HUES64 (cell line): ENCODE data around the gene CAMK2B.

Experiments
- H3K27ac ChIP-seq: 2 replicates; pipeline ENCODE4 v1.7.0; 2013; ENCODE audit warnings: low read depth, low read length, inconsistent platforms
- H3K27me3 ChIP-seq: 2 replicates; pipeline ENCODE4 v1.6.1; 2013; ENCODE audit warnings: mild to moderate bottlenecking, low read length; ENCODE audit not compliant: insufficient read depth
- H3K36me3 ChIP-seq: 2 replicates; pipeline ENCODE4 v1.6.1; 2013; ENCODE audit warnings: mild to moderate bottlenecking, low read length; ENCODE audit not compliant: insufficient read depth
- H3K4me1 ChIP-seq: 2 replicates; pipeline ENCODE4 v1.6.1; 2013; ENCODE audit warnings: mild to moderate bottlenecking, low read length, moderate library complexity; ENCODE audit not compliant: insufficient read depth
- H3K4me3 ChIP-seq: 2 replicates; pipeline ENCODE4 v1.5.1; 2013; ENCODE audit warnings: mild to moderate bottlenecking, low read length, moderate library complexity
- H3K9ac ChIP-seq: 2 replicates; pipeline ENCODE4 v1.6.1; 2013; ENCODE audit warnings: mild to moderate bottlenecking, low read depth, low read length
- H3K9me3 ChIP-seq: 2 replicates; pipeline ENCODE4 v1.6.1; 2013; ENCODE audit warnings: low read depth, low read length; ENCODE audit not compliant: insufficient read depth
- WGBS: fragments of 150-250, 120-280 bp; methylation state at CpG from one replicate; pipeline ENCODE4 v1.1.7; 2013; ENCODE audit warnings: missing lambda C conversion rate; 5-methylcytosine and 5-hydroxymethylcytosine counted together

The CAMK2B gene

DNA sequence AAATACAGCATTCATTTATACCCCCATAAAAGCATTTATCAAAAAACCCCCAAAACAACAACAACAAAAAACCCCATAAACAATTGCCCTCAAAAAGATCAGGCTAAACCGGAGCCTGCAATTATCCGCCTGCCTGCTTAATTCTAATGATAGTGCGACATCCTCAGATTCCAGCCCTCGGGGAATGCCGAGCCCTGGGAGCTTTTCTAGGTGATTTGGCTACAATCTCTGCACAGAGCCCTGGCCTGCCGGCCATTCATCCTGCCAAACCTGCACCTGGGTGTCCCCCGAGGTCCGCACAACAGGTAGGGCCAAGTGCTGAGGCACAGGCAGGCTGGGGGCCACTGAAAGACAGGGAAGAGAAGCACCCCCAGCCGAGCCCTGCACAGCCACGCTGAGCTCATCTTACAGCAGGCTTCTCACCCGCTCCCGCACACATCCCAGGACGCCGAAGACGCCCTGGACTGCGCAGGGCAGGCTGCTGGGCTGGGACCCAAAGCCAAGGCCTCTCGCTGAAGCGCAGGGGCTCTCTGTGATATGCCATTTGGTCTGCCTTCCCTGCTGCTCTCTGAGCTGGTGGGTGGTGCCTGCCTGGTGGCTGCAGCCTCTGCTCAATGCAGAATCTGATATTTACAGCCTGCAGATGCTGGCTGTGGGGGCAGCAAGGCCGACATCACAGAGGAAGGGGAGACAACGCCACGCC, 57.5 kb downstream of the CAMK2B start:
- H3K9me3 ChIP-seq: no peaks in the 10 kb centered on the region
- no peak overlapping the region for H3K9ac ChIP-seq
- H3K27me3 ChIP-seq: no peaks in the 10 kb centered on the region
- 87% methylated on average over 21 of the region's 21 CpGs for WGBS
- no peak overlapping the region for H3K4me3 ChIP-seq
- no peak overlapping the region for H3K27ac ChIP-seq
- H3K36me3 ChIP-seq: no peaks in the 10 kb centered on the region
- no peaks in the 10 kb centered on the region for H3K4me1 ChIP-seq

DNA sequence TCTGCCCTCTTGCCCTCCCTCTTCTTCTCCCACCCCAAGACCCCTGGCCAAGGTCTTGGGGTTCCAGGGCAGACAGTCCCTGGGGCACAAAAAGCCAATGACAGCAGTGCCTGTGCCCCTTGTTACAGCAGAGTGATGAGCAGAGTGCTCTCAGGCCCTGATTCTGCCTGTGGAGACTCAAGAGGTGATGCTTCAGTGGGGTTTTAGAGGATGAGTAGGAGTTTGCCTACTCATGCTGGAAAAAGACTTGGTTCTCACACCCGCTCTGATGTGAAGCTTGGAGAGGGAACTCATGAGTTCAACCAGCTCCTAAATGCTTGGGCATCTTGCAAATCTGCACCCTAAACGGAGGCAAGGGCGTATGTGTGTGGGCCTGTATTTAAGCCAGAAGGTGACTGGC, 58.2 kb downstream of the CAMK2B start:
- H3K9me3 ChIP-seq: no peaks in the 10 kb centered on the region
- WGBS: 92% methylated on average over 3 of the region's 3 CpGs
- H3K36me3 ChIP-seq: no peaks in the 10 kb centered on the region
- no peak overlapping the region for H3K9ac ChIP-seq
- H3K27me3 ChIP-seq: no peaks in the 10 kb centered on the region
- no peak overlapping the region for H3K27ac ChIP-seq
- no peak overlapping the region for H3K4me3 ChIP-seq
- H3K4me1 ChIP-seq: no peaks in the 10 kb centered on the region

DNA sequence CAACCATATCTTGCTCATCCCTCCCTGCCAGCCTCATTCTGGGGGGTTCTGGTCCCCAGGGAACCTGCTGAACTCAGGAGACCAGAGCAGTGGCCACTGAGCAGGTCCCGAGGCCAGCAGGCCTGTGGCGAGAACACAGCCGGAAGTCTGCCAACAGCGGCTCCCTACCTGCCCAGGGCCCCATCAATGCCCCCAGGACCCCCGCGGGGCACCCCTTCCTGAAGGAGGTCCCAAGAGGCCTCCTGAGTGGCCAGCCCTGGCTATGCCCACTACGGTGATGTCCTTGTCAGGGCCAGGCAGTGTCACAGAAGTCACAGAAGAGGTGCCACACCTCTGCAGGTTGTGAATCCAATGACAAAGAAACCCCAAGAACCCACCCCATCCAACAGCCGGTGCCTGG, 58.9 kb downstream of the CAMK2B start:
- no peak overlapping the region for H3K9ac ChIP-seq
- WGBS: 92% methylated on average over 8 of the region's 8 CpGs
- H3K4me1 ChIP-seq: no peaks in the 10 kb centered on the region
- no peak overlapping the region for H3K27ac ChIP-seq
- H3K4me3 ChIP-seq: no peak overlapping the region
- H3K27me3 ChIP-seq: no peaks in the 10 kb centered on the region
- H3K9me3 ChIP-seq: no peaks in the 10 kb centered on the region
- no peaks in the 10 kb centered on the region for H3K36me3 ChIP-seq

DNA sequence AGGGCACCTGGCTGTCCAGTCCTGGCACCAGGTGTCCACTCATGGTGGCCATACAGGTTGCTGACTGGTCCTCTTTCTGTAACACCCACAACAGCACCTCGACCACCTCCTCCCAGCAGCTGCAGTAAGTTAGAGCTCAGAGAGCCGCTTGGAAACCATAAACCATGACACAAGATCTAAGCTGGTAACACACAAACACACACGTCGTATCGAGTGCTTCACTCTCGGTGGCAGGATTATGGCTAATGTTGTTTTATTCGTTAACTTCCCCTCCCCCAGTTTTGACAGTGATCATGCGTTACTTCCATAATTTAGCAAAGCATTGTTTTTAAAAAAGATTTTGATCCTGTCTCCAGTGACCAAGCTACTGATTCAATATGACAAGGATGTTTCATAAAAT, 59.7 kb downstream of the CAMK2B start:
- 92% methylated on average over 8 of the region's 8 CpGs for WGBS
- Histone ChIP-seq H3K36me3 (no peaks in the 10 kb centered on the region), H3K27me3 (no peaks in the 10 kb centered on the region)

DNA sequence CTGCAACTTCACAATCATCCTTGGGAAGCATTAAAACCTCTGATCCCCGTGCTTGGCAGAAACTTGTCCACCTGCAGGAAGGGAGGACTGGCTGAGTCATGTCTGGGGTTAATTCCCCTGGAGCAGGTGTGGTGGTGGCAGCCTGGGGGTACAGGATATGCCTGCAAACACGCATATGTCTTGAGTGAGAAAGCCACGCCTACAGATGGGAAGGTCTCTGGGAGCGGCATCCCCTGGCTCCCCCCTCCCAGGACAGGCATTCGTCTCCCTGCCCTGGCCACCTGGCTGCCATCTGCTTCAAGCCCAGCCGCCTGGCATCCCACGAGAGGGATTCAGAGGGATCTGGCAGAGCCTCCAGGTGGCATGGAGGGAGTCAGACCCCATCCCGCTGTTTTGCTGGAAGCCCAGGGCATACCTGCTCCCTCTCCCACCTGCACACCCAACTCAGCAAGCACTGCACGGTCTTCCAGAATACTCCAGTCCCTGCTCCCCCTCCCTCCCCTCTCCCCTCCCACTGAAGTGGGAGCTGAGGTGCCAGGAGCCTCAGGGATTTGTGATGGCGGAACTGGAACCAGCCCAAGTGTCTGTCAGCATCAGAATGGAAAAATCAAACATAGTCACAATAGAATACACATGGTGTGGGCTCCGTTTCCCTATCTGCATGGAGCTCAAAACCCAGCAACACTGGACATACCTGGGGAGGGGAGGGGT, 61.0 kb downstream of the CAMK2B start:
- H3K27me3 ChIP-seq: no peaks in the 10 kb centered on the region
- H3K27ac ChIP-seq: no peak overlapping the region
- no peaks in the 10 kb centered on the region for H3K4me1 ChIP-seq
- no peaks in the 10 kb centered on the region for H3K36me3 ChIP-seq
- 64% methylated on average over 11 of the region's 11 CpGs for WGBS
- no peak overlapping the region for H3K4me3 ChIP-seq
- no peaks in the 10 kb centered on the region for H3K9me3 ChIP-seq
- H3K9ac ChIP-seq: no peak overlapping the region

More for the DNA sequence above, 59.7 kb downstream of the CAMK2B start:
- H3K4me3 ChIP-seq: no peak overlapping the region
- H3K27ac ChIP-seq: no peak overlapping the region
- no peak overlapping the region for H3K9ac ChIP-seq
- no peaks in the 10 kb centered on the region for H3K9me3 ChIP-seq
- H3K4me1 ChIP-seq: no peaks in the 10 kb centered on the region

DNA sequence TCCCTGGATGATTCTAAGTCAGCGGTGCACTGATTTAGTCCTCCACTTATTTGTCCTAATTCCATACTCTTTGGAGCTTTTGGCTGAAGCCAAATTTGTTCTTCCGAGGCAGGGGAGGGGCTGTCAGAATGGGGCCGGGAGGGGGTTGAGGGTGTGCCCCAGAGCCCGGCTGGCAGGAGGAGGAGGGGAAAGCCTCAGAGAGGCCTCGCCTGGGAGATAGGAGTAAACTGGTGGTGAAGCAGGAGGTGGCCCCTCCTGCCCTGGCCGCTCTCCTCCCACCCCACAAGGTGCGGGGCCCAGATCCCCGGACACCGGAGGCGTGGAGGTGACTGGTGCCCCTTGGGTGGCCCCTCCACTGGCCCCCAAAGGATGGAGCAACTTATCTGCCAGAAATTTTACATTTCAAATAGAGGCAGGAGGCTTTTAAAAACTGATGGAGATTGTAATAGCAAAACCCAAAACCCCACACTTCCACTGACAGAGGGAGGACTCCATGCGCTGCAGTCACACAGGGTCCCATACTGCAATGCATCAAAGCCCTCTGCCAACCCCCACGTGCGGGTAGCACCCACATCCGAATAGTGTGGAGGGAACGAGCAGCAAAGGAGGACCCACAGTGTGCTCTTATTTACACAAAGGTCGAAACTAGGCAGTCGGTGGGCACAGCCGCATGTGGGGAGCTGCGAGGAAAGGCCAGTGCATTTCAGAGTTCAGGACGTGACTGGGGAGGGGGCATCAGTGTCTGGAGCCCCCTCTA, 61.9 kb downstream of the CAMK2B start:
- 81% methylated on average over 20 of the region's 20 CpGs for WGBS
- Histone ChIP-seq H3K4me3 (no peak overlapping the region), H3K9me3 (no peaks in the 10 kb centered on the region), H3K36me3 (no peaks in the 10 kb centered on the region), H3K27ac (no peak overlapping the region), H3K4me1 (no peaks in the 10 kb centered on the region), H3K27me3 (no peaks in the 10 kb centered on the region), H3K9ac (no peak overlapping the region)

DNA sequence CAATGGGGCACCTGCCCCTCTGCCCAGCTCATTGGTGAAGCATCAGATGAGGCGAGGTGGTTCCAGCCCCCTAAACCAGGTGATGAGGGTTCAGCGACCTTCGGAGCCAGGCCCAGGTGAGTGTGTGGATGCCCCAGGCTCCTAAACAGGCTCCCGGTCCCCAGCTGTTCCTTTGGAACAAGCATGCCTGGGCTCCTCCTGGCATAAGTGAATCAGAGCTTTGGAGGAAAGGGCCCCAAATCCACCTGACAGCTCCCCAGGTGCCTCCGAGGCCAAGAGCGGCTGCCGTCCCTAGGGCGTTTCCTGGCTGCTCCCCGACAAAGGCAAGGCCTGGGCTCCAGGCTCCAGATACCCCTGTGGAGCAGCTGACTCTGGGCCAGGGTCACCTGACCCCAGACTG, 63.4 kb downstream of the CAMK2B start:
- no peaks in the 10 kb centered on the region; the same call in 1 of the 2 replicates for H3K4me1 ChIP-seq
- H3K36me3 ChIP-seq: no peaks in the 10 kb centered on the region
- 92% methylated on average over 9 of the region's 9 CpGs for WGBS
- H3K9me3 ChIP-seq: no peaks in the 10 kb centered on the region
- no peak overlapping the region for H3K4me3 ChIP-seq
- H3K27ac ChIP-seq: no peak overlapping the region
- no peak overlapping the region for H3K9ac ChIP-seq
- no peaks in the 10 kb centered on the region for H3K27me3 ChIP-seq

DNA sequence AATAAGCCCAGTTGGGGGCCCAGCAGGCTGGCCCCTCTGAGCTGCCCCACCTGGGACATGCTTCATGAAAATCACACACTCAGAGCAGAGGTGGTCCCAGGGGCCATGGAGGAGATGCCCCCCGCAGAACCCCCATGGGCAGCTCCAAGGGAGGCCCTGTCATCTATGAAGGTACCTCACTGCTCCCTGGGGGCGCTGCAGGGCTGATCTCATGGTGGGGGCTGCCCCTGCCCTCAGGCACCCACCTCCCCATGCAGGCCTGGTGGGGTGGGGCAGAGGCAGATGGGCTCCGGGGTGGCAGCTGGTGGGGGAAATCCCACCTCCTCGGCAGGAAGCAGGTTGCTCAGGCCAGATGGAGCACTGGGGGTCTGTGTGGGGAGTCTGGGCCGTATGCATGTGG, 64.2 kb downstream of the CAMK2B start:
- WGBS: 94% methylated on average over 2 of the region's 5 CpGs
- Histone ChIP-seq H3K27ac (no peak overlapping the region), H3K4me1 (no peaks in the 10 kb centered on the region; the same call in 1 of the 2 replicates), H3K9me3 (no peaks in the 10 kb centered on the region), H3K36me3 (no peaks in the 10 kb centered on the region), H3K4me3 (no peak overlapping the region), H3K27me3 (no peaks in the 10 kb centered on the region), H3K9ac (no peak overlapping the region)

DNA sequence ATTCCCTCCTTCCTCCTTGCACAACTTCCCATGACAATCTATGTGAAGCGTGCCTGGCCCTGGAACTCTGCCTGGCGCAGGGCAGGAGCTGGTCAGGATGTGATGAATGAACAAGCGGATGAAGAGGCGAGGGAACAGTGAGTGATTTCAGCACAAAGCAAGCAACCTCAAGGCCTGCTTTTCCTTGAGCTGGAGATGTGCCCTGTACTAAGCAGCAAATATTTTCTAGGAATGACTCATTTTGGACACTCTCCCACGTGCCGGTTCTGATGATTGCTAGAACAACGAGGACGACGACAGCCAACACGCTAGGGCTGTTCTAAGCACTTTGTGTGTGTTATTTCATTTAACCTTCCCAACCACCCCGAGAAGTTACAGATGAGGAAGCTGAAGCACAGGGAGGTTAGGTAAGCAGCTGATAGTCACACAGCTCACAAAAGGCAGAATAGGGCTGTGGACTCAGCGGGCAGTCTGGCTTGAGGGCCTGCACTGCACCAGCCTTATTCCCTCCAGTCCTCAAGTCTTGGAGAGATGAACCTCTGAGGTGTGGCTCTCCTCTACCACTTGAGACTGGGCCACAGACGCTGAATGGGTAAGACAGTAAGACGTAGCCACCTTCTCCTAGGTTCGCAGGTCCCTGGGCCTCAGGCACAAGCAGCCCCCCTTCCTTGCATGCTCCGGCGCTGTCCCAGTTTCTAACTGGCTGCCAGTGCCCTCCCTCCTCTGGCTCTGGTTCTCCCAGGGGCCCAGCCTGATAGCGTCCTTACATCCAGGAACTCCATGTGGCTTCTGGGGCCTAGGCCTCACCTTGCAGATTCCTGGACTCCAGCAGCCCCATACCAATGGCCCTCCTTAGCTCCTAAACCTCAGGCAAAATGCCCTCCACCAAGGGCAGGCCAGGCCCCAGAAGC, 65.6 kb downstream of the CAMK2B start:
- Histone ChIP-seq H3K27me3 (no peaks in the 10 kb centered on the region), H3K9ac (no peak overlapping the region), H3K27ac (no peak overlapping the region), H3K4me3 (no peak overlapping the region), H3K9me3 (no peaks in the 10 kb centered on the region), H3K4me1 (no peaks in the 10 kb centered on the region; the same call in 1 of the 2 replicates), H3K36me3 (no peaks in the 10 kb centered on the region)
- WGBS: 94% methylated on average over 18 of the region's 18 CpGs

DNA sequence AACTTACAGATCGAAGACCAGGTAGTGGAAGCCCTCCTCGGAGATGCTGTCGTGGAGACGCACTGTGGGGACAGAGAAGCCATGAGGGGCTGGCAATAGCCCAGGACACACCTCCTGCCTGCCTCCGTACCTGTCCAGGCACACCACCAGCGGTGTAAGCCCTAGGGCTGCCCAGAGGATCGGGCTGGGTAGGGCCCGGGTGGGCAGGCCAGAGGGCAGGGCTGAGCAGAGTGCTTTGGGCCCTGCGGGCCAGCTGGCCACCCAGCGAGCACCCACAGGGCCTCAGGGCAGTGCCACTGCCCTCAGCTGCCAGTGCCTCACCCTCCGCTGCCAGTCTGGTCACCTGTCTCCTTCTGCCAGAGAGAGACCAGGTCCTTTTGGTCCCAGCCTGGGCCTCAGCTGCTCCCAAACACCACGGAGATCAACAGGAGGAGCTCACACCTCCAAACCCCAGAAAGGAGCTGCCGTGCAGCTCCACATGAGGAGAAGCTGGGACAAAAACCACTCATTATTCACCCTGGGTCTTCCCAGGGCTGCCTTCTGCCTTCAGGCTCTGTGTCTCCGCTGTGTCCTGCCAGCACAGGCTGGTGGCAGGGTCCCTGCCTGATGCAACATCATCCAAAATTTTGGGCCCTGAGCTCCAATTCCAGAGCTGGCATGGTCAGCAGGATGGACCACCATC, 66.4 kb downstream of the CAMK2B start:
- no peak overlapping the region for H3K27ac ChIP-seq
- H3K27me3 ChIP-seq: no peaks in the 10 kb centered on the region
- H3K9me3 ChIP-seq: no peaks in the 10 kb centered on the region
- WGBS: 93% methylated on average over 14 of the region's 14 CpGs
- no peak overlapping the region for H3K9ac ChIP-seq
- no peaks in the 10 kb centered on the region for H3K36me3 ChIP-seq
- H3K4me1 ChIP-seq: no peaks in the 10 kb centered on the region; the same call in 1 of the 2 replicates
- H3K4me3 ChIP-seq: no peak overlapping the region
